ENCODE data around the gene CADPS2.
"Not testable (repeated sequence)": the region's sequence is repeated elsewhere in the genome, so short reads cannot be mapped to it uniquely, and the experiment has no call there.

- not testable (repeated sequence) for TF ChIP-seq CTCF (IDR thresholded peaks at IDR 0.05); EZH2 (IDR thresholded peaks at IDR 0.05; ENCODE audit: borderline replicate concordance, insufficient read depth, low read depth, low read length, poor library complexity, severe bottlenecking)
These were observed 601.7 kb downstream of the CADPS2 start for GRCh38 chr7:122284608-122285007.
